GM12878 (cell line): ENCODE data around the gene TRIM42. TPM values are rescaled to one million over a fixed set of nuclear protein-coding genes. Genes with fewer than 3 reads are reported as not detected.

Source experiments
- ATAC-seq: fragments of 200-7000 bp; cut with Tn5 transposase; 3 replicates; pipeline ENCODE4 v1.9.1; 2020; ENCODE audit warnings: mild to moderate bottlenecking, moderate library complexity
- BruUV-seq: library from RNA; stranded (reverse); fragments of 400-500 nt; replicated peaks from 2 replicates; lab custom pipeline; 2021; lab: Mats Ljungman, UMichigan
- CTCF ChIA-PET: fragments of 300-600 bp; sonication (Branson Sonifier 250); formaldehyde crosslinking; extraction: SDS; loops from one replicate; lab custom pipeline; 2021; ENCODE audit warnings: inconsistent platforms; lab: Yijun Ruan, JAX
- POLR2A ChIA-PET: fragments of 350-600 bp; formaldehyde crosslinking; extraction: SDS; loops from one replicate; lab custom pipeline; 2021; ENCODE audit warnings: inconsistent platforms; lab: Charles Lee
- RAD21 ChIA-PET: fragments of 300-600 bp; sonication (Branson Sonifier 250); formaldehyde crosslinking; loops from one replicate; lab custom pipeline; 2023; ENCODE audit warnings: antibody characterized with exemption; ENCODE audit not compliant: unreplicated experiment; lab: Charles Lee
- SMC1A ChIA-PET: fragments of 300-600 bp; sonication (Branson Sonifier 250); formaldehyde crosslinking; loops from one replicate; lab custom pipeline; 2023; ENCODE audit not compliant: unreplicated experiment, uncharacterized antibody; lab: Charles Lee
- DNase-seq: peaks from one replicate; pipeline ENCODE4 v3.0.0-alpha.2; 2011; ENCODE audit warnings: low read depth, low spot score
- FAIRE-seq: peaks from 3 replicates; lab custom pipeline; 2011; peaks lifted over from hg19 to GRCh38; lab: Jason Lieb, UNC
- H2AFZ ChIP-seq: 2 replicates; pipeline ENCODE4 v1.6.0; 2011; ENCODE audit warnings: low read depth, low read length, control low read depth; ENCODE audit not compliant: control insufficient read depth
- H3K27ac ChIP-seq: 2 replicates; pipeline ENCODE4 v1.5.1; 2011; ENCODE audit warnings: control low read depth; ENCODE audit not compliant: control insufficient read depth, insufficient read depth
- H3K27me3 ChIP-seq, 2 experiments: replicated peaks in 1 of 2; 2 replicates each; pipeline versions ENCODE4 v1.6.0 to v1.6.1; 2011; ENCODE audit warnings: low read length in 1 of 2; ENCODE audit not compliant: control insufficient read depth in 2 of 2, insufficient read depth in 2 of 2
- H3K36me3 ChIP-seq, 2 experiments: 2 replicates each; pipeline ENCODE4 v1.5.1; 2011; ENCODE audit warnings: low read length in 1 of 2; ENCODE audit not compliant: control insufficient read depth in 2 of 2, insufficient read depth in 2 of 2
- H3K4me1 ChIP-seq: 2 replicates; pipeline ENCODE4 v1.6.1; 2011; ENCODE audit warnings: mild to moderate bottlenecking, low read length, moderate library complexity, mixed read lengths; ENCODE audit not compliant: control insufficient read depth, insufficient read depth
- H3K4me2 ChIP-seq: 2 replicates; pipeline ENCODE4 v1.6.0; 2011; ENCODE audit warnings: control low read depth; ENCODE audit not compliant: control insufficient read depth, insufficient read depth
- H3K4me3 ChIP-seq: fragments of 200-600 bp; sonication (generic); 2 replicates; pipeline ENCODE4 v1.5.1; 2016
- H3K79me2 ChIP-seq: 2 replicates; pipeline ENCODE4 v1.6.0; 2011; ENCODE audit warnings: low read length; ENCODE audit not compliant: control insufficient read depth, insufficient read depth
- H3K9ac ChIP-seq: 2 replicates; pipeline ENCODE4 v1.8.0; 2011; ENCODE audit warnings: low read length, control low read depth, mixed read lengths; ENCODE audit not compliant: control insufficient read depth, insufficient read depth
- H3K9me3 ChIP-seq: replicated peaks from 3 replicates; pipeline ENCODE4 v1.5.1; 2011; ENCODE audit warnings: mild to moderate bottlenecking, low read length; ENCODE audit not compliant: control insufficient read depth, insufficient read depth
- H4K20me1 ChIP-seq: 2 replicates; pipeline ENCODE4 v1.6.0; 2011; ENCODE audit not compliant: control insufficient read depth, insufficient read depth
- CHD4 ChIP-seq: fragments of 200-600 bp; sonication (generic); IDR thresholded peaks from 2 replicates; pipeline ENCODE4 v1.6.1; 2016; ENCODE audit warnings: mild to moderate bottlenecking
- DPF2 ChIP-seq: fragments of 450-650 bp; IDR thresholded peaks from 2 replicates; pipeline ENCODE4 v1.6.1; 2017; ENCODE audit warnings: mild to moderate bottlenecking
- MEF2A ChIP-seq: IDR thresholded peaks from 2 replicates; pipeline ENCODE4 v1.6.1; 2011; ENCODE audit warnings: low read depth, mild to moderate bottlenecking, low read length, moderate library complexity; ENCODE audit not compliant: insufficient read depth
- NBN ChIP-seq: fragments of 450-650 bp; IDR thresholded peaks from 2 replicates; pipeline ENCODE4 v1.6.1; 2016
- PML ChIP-seq: IDR thresholded peaks from 2 replicates; pipeline ENCODE4 v1.6.1; 2012; ENCODE audit warnings: low read length, inconsistent platforms
- POLR2A ChIP-seq: IDR thresholded peaks from 2 replicates; pipeline ENCODE4 v1.6.1; 2011; ENCODE audit warnings: low read depth, mild to moderate bottlenecking, low read length
- SIX5 ChIP-seq: IDR thresholded peaks from 2 replicates; pipeline ENCODE4 v1.6.1; 2011; ENCODE audit warnings: mild to moderate bottlenecking, low read depth, low read length, moderate library complexity; ENCODE audit not compliant: severe bottlenecking
- SUZ12 ChIP-seq: fragments of 200-600 bp; sonication (generic); IDR thresholded peaks from one replicate; pipeline ENCODE4 v1.6.1; 2018; ENCODE audit warnings: antibody characterized with exemption, mild to moderate bottlenecking; ENCODE audit not compliant: unreplicated experiment
- WGBS: methylation state at CpG from one replicate; pipeline ENCODE4 v1.1.6; 2016; ENCODE audit warnings: low lambda C conversion rate; ENCODE audit not compliant: insufficient replicate concordance, insufficient coverage; ENCODE audit errors: missing lambda C conversion rate; 5-methylcytosine and 5-hydroxymethylcytosine counted together
- in situ Hi-C: fragments of 300-500 bp; cut with MboI; formaldehyde crosslinking; loops from 9 replicates; pipeline ENCODE4 v1.14.3; 2018; ENCODE audit warnings: mixed read lengths
- intact Hi-C: fragments of 100-400 bp; cut with micrococcal nuclease; formaldehyde crosslinking; loops from one replicate; pipeline ENCODE4 v1.14.2; 2022; ENCODE audit not compliant: unreplicated experiment
- polyA plus RNA-seq, 11 experiments: library from polyadenylated mRNA; depleted of rRNA in 4 of 11; unstranded in 6 of 11; stranded (reverse) in 5 of 11; fragments of >200 nt; fragmentation: Nextera tagmentation in 4 of 11; fragmentation: Illumina TruSeq in 1 of 11; extraction: Ambion mirVana in 4 of 11; extraction: Trizol in 1 of 11; gene quantifications; 1 replicate in 1 of 11; 2 replicates in 10 of 11; pipeline versions ENCODE4 v1.2.1 to v1.2.3, GENCODE V29; 2011 to 2016; ENCODE audit warnings: inconsistent platforms in 2 of 11, missing spikeins in 2 of 11, low read depth in 1 of 11
- total RNA-seq, 4 experiments: library from RNA; depleted of rRNA in 3 of 4; stranded (reverse); fragments of >200 nt in 3 of 4; fragmentation: Illumina TruSeq in 1 of 4; extraction: Trizol in 1 of 4; gene quantifications; 2 replicates each; pipeline versions ENCODE4 v1.2.1 to v1.2.3, GENCODE V29; 2013 to 2021
- TF ChIP-seq, protein P1 (sequence below): IDR thresholded peaks from 2 replicates; pipeline ENCODE4 v1.6.1; 2011; ENCODE audit warnings: low read depth, mild to moderate bottlenecking, low read length, moderate library complexity, borderline replicate concordance; ENCODE audit errors: extremely low read depth

The TRIM42 gene
- total and polyA plus RNA-seq, 10 of the 15 experiments (the other 5 are each of a cell fraction or from before 2014, with no cell fraction given) = 0.03 TPM; not detected in 9

DNA sequence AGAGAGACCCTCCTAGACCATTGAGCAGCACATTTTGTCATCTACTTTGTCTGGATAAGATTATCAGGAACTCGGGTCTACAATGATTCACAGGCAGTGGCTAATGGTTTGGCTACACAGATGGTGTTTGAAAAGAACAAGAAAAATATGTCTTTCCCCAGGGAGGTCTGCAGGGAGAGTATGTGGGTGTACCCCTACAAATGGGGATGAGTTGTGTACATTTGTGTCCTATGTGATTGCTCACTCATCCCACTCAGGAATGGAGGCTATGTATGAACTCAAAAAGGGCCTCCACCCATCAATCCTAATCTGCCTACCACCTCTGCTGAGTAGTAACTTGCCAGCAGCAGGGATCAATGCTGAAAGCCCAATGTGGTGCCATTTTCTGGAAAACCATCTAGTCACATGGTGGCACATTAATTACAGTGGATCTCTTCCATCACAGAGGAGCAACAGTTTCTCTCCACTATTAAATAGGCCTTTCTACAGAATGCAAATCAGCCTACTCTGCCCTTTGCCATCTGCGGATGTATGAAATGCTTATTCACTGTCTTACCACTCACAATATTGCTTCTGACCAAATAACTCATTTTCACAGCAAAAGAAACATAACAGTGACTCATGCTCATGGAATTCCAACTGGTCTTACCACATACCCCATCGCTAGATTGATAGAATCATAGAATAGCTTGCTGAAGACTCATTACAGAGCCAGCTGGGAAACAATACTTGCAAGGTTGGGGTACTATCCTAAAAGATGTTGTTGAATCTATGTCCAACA lies 48.3 kb upstream of the TRIM42 start:
- Histone ChIP-seq H3K27me3 (no peaks in the 10 kb centered on the region), H3K4me1 (no peaks in the 10 kb centered on the region), H4K20me1 (no peaks in the 10 kb centered on the region), H2AFZ (no peak overlapping the region), H3K4me3 (no peak overlapping the region), H3K4me2 (no peak overlapping the region), H3K79me2 (no peaks in the 10 kb centered on the region), H3K27ac (no peak overlapping the region), H3K36me3 (no peaks in the 10 kb centered on the region), H3K9me3 (no peaks in the 10 kb centered on the region), H3K9ac (no peak overlapping the region)
- FAIRE-seq (no peak), DNase-seq (no peak), ATAC-seq (no peak)
- no TSS peak for BruUV-seq
- WGBS = 5% methylated on average over 3 of the region's 3 CpGs
- TF ChIP-seq, protein P1, sequence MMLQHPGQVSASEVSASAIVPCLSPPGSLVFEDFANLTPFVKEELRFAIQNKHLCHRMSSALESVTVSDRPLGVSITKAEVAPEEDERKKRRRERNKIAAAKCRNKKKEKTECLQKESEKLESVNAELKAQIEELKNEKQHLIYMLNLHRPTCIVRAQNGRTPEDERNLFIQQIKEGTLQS = no peak
- no peak for TF ChIP-seq POLR2A
- TF ChIP-seq SUZ12 = no peak
- no peak for TF ChIP-seq MEF2A
- TF ChIP-seq CHD4 = no peak
- TF ChIP-seq DPF2 = no peak
- no peak for TF ChIP-seq PML
- TF ChIP-seq NBN = no peak
- intact Hi-C loops = no loop called here
- ChIA-PET SMC1A (interaction anchor here (0.8 kb wide), 1 partner anchor 9 kb away, joined by 3 read pairs; no protein-coding TSS in a partner anchor), CTCF (no interaction called here), POLR2A (no interaction called here), RAD21 (no interaction called here)
- in situ Hi-C loops = no loop called here

DNA sequence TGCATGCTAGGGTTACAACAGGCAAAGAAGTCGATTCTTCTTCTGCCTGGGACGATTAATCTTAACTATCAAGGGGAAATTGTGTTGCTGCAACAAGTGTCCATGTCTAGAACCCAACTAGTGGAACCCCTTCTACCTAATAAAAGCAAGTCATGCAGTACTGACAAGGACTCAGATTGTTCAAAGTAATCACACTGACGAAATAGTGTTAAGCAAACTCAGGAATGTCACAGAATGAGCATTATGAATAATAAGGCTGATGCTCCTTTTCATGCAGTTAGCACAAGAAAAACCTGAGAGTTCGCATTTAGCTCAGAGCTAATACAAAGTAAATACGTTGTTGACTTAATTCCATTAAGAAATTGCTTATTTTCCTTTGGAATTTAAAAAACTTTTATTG lies 47.5 kb upstream of the TRIM42 start:
- WGBS = 1% methylated on average over 5 of the region's 5 CpGs
- H3K4me2 ChIP-seq = no peak overlapping the region

More for the DNA sequence above, 47.5 kb upstream of the TRIM42 start:
- ChIA-PET RAD21 (interaction anchor here (1.4 kb wide), 1 partner anchor 106 kb away, joined by 6 read pairs; no protein-coding TSS in a partner anchor), CTCF (no interaction called here), POLR2A (no interaction called here)
- no peaks in the 10 kb centered on the region for H3K9me3 ChIP-seq
- no peak overlapping the region for H3K27ac ChIP-seq
- intact Hi-C loops = no loop called here
- H3K9ac ChIP-seq = no peak overlapping the region
- in situ Hi-C loops = no loop called here
- DNase-seq = no peak
- no TSS peak for BruUV-seq
- TF ChIP-seq SIX5 = no peak
- TF ChIP-seq CHD4 = no peak
- TF ChIP-seq, all 136 proteins: peak for 0
- no peaks in the 10 kb centered on the region for H3K36me3 ChIP-seq
- no peak overlapping the region for H2AFZ ChIP-seq
- FAIRE-seq (no peak), ATAC-seq (no peak)
- H3K79me2 ChIP-seq = no peaks in the 10 kb centered on the region
- H3K4me3 ChIP-seq = no peak overlapping the region
- H3K4me1 ChIP-seq = no peaks in the 10 kb centered on the region
- no peaks in the 10 kb centered on the region for H4K20me1 ChIP-seq
- SMC1A ChIA-PET = interaction anchor here (1.0 to 1.4 kb wide), 3 partner anchors 8 to 33 kb away, joined by 3 to 4 read pairs (median 3); no protein-coding TSS in a partner anchor
- H3K27me3 ChIP-seq = no peaks in the 10 kb centered on the region
